NCI-H82 treated with DMSO at 0.1 percent for 48 hours (cell line): ENCODE measurements around the gene LMBRD2.

Source experiments
- DNase-seq: peaks from one replicate; lab custom pipeline; 2025; ENCODE audit not compliant: unreplicated experiment; lab: John Stamatoyannopoulos, UW

The LMBRD2 gene

DNA sequence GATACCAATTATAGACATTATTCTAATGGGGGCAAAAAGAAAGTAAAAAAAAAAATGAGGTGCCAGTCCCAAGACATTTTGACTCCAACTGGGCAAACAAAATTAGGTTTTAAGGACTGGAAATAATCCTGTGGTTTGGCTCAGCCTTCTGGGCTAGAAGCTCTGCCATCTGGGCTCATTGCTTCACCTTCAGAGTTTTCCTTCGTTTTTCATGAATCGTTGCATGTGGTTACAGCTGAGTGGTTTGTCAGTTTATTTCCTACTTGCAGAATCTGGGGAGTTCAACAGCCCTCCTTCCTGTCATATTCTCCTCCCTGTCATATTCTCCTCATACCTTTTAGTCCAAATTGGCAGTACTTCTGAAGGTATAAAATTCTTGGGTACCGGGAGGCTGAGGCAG, 97.0 kb downstream of the LMBRD2 start:
- DNase-seq: no peak

DNA sequence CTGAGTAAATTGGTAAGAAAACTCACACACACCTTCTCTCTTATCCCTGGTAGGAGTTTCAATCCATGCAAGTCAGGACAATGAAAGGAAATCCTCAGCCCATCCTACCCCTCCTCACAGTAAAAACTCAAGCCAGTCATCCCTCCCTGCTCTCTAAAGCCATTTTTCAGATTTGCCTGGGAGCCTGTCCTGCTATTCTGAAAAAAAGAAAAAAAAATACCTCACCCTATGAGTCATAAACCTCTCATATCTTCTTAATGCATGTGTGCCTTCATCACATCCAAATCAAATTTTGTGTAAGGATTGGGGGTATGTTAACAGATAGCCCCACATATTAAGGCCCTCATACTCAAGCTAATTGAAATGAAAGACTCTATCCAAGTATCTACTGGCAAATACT, 99.1 kb downstream of the LMBRD2 start:
- no peak for DNase-seq

DNA sequence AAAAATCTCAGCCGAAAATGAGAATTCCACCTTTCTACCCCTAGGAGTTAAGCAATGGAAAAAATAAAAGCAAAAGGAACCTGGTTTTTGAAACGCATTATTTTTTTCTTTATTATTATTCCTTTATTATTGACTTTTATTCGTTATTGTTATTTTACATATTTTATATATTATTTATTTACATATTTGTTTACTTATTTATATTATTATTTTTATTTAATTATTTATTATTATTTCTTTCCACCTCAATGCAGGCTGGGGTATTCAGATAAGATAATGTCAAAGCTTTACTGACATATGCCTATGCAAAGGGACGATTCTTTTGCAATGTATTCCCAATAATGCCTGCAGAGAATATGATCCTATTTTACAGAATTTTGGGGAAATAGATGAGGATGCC, 101.7 kb downstream of the LMBRD2 start:
- no peak for DNase-seq
